ENCODE data around the gene CRYBA4. TPM values are rescaled to one million over a fixed set of nuclear protein-coding genes. Genes with fewer than 3 reads are reported as not detected.

The CRYBA4 gene
- total RNA-seq, 1 donor from 2014 or later: 1.1 TPM

- DNase-seq (ENCODE audit: low spot score): no peak
Observed at GRCh38 chr22:26624803-26625202, 3.0 kb downstream of the CRYBA4 start.

GRCh38 chr22:26629988-26630761 is 8.4 kb downstream of the CRYBA4 start:
- no peak for DNase-seq (ENCODE audit: low spot score)

GRCh38 chr22:26631282-26631681 is 9.5 kb downstream of the CRYBA4 start:
- DNase-seq (ENCODE audit: low spot score): no peak

- no peak for DNase-seq (ENCODE audit: low spot score)
Observed at GRCh38 chr22:26632422-26633155, 10.8 kb downstream of the CRYBA4 start.

GRCh38 chr22:26634189-26634588 is 12.4 kb downstream of the CRYBA4 start:
- no peak for DNase-seq (ENCODE audit: low spot score)

- no peak for DNase-seq (ENCODE audit: low spot score)
Observed at GRCh38 chr22:26635117-26635516, 13.4 kb downstream of the CRYBA4 start.

- no peak for DNase-seq (ENCODE audit: low spot score)
Observed at GRCh38 chr22:26636296-26636695, 14.5 kb downstream of the CRYBA4 start.

GRCh38 chr22:26642465-26643417 is 21.0 kb downstream of the CRYBA4 start:
- no peak for DNase-seq (ENCODE audit: low spot score)

- DNase-seq (ENCODE audit: low spot score): no peak
Observed at GRCh38 chr22:26643418-26644100, 21.8 kb downstream of the CRYBA4 start.

- DNase-seq (ENCODE audit: low spot score): no peak
Observed at GRCh38 chr22:26646158-26646557, 24.4 kb downstream of the CRYBA4 start.

- no peak for DNase-seq (ENCODE audit: low spot score)
Observed at GRCh38 chr22:26648011-26648497, 26.3 kb downstream of the CRYBA4 start.

GRCh38 chr22:26648528-26649388 is 27.0 kb downstream of the CRYBA4 start:
- no peak for DNase-seq (ENCODE audit: low spot score)

GRCh38 chr22:26650722-26651421 is 29.1 kb downstream of the CRYBA4 start:
- DNase-seq (ENCODE audit: low spot score): no peak

GRCh38 chr22:26651815-26652214 is 30.1 kb downstream of the CRYBA4 start:
- no peak for DNase-seq (ENCODE audit: low spot score)

GRCh38 chr22:26656891-26657851 is 35.4 kb downstream of the CRYBA4 start, which contains the start of gene MIAT:
Gene MIAT (plus strand): TSS chr22:26657588.
- no peak for DNase-seq (ENCODE audit: low spot score)

GRCh38 chr22:26658161-26658560 is 36.4 kb downstream of the CRYBA4 start:
- DNase-seq (ENCODE audit: low spot score): no peak

GRCh38 chr22:26658671-26659478 is 37.1 kb downstream of the CRYBA4 start:
- DNase-seq (ENCODE audit: low spot score): peak; percentile 50
